Tongue (tissue), 2 donors: ENCODE measurements around the gene SRSF12. TPM values are rescaled to one million over a fixed set of nuclear protein-coding genes. Genes with fewer than 3 reads are reported as not detected.
A peak's percentile ranks its signal among the peaks of the same experiment; 100 is the strongest.
"Not testable (repeated sequence)": the region's sequence is repeated elsewhere in the genome, so short reads cannot be mapped to it uniquely, and the experiment has no call there.

Experiments
- DNase-seq: peaks from one replicate; pipeline ENCODE4 v3.0.0-alpha.2; 2015
- total RNA-seq: library from RNA; depleted of rRNA; stranded (reverse); fragments of >200 nt; gene quantifications from one replicate; pipeline ENCODE4 v1.2.3, GENCODE V29; 2014

SRSF12 gene
- total RNA-seq, 1 donor from 2014 or later: 4.7 TPM

DNA sequence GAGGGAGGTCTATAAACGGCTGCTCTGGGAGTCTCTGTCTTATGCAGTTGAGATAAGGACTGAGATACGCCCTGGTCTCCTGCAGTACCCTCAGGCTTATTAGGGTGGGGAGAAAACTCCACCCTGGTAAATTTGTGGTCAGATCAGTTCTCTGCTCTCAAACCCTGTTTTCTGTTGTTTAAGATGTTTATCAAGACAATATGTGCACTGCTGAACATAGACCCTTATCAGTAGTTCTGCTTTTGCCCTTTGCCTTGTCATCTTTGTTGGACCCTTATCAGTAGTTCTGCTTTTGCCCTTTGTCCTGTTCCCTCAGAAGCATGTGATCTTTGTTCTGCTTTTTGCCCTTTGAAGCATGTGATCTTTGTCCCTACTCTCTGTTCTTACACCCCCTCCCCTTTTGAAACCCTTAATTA lies 10.4 kb upstream of the SRSF12 start:
- DNase-seq: not testable (repeated sequence)

DNA sequence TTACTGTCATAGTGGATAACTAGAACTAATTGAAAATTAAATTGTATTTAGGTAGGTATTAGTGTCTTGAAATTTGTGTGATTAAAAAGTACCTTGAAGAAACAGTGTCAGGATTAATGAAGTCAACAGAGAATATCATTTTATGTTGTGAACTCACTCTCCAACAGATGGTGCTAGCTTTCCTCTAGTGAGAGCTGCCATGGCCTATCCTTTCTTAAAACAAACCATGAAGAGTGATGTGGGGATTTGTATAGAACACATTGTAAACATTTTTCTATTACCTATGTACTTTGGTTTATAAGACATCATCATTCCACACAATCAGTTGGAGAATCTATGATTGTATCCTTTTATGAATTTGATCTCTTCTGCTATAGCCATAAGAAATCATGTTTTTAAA lies 4.8 kb upstream of the SRSF12 start:
- peak; percentile 55 for DNase-seq

DNA sequence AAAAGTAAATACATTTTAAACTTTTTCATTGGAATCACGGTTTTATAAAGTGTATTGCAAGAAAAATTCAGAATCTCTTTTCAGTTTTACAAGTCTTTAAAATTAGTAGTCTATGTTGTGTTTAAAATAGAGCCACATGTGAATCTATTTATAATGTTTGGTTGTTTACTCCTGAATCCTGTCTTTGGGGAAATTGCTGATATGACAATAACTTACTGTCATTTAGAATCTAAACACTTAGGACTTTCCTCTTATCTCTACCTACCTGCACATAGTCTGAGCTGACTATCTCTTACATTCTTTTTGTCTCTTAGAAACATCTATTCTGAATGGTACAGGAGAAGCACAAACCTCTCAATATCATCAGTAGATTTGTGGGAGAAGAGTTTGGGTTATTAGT lies 4.1 kb upstream of the SRSF12 start:
- DNase-seq: no peak

DNA sequence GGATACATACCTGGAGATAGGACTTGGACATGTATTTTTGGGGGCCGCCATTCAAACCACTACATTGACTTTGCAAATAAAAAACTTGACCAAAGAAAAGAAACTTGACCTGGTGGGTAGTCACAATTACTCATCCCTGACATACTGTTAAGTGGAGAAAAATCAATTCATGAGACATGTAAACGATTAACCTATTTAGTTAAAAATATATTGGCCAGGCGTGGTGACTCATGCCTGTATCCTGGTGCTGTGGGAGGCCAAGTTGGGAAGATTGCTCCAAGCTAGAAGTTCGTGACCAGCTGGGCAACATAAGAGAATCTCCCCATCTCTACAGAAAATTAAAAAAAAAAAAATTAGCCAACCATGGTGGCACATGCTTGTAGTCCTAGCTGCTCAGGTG lies 2.5 kb upstream of the SRSF12 start:
- DNase-seq: no peak

DNA sequence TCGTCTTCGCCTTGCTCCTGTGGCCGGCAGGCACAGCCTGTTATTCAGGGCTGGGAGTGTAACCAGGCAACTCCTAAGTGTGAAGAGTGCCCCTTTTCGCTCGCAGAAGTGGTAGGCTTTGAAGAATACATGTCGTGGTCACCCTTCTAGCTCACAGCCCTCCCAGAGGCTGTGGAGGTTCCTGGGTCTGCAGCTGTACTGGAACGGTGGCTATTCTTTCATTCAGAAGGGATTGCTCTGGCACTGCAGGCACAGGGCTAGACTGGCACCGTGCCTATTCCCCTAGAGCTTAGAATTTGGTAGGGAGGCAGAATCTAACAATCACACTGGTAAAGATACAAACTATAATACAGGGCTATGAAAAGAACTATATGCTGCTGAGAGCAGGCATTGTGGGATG lies 1.1 kb upstream of the SRSF12 start:
- peak; percentile 10 for DNase-seq

DNA sequence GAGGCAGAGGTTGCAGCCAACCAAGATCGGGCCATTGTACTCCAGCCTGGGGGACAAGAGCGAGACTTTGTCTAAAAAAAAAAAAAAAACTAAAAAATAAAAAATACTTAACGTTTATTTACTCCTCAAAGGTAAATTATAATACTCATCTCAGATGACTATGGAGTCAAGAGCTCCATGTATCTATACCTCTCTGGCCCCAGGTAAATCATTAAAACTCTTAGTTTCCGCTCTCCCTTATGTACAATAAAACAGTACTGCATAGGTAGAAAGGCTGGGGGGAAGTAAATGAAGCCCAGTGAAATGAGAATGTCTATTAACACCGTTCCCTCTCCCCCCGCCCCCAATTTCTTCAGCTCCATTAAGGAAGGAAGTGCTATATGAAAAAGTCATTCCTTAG lies 1.2 kb downstream of the SRSF12 start:
- no peak for DNase-seq

DNA sequence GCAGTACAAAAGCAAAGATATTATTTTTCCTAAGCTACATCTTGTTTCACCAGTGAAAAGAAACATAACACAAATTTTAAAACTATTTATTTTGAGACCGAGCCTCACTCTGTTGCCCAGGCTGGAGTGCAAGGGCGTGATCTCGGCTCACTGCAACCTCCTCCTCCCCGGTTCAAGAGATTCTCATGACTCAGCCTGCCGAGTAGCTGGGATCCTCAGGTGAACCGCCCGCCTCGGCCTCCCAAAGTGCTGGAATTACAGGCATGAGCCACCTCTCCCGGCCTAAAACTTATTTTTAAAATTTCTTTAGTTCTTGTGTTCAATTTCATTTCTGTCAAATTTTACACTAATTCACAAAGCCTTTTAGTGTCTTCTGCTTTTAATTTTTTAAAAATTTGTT lies 5.9 kb downstream of the SRSF12 start:
- no peak for DNase-seq

DNA sequence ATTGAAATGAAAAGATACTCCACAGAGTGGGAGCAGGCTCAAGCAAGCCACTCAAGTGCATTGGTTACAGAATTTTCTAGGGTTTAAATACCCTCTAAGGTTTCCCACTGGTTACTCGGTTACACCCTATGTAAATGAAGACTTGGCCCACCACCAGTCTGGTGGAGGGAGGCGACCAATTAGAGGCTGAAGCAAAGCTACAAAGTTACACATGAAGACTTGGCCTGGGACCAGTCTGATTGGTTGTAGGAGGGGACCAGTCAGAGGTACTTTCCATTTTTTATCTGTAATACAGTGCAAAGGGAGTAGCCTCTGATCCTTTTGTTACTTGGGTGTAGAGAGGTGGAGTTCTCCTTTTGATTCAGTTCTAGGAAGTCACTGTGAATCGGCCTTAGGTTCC lies 7.6 kb downstream of the SRSF12 start:
- DNase-seq: no peak

DNA sequence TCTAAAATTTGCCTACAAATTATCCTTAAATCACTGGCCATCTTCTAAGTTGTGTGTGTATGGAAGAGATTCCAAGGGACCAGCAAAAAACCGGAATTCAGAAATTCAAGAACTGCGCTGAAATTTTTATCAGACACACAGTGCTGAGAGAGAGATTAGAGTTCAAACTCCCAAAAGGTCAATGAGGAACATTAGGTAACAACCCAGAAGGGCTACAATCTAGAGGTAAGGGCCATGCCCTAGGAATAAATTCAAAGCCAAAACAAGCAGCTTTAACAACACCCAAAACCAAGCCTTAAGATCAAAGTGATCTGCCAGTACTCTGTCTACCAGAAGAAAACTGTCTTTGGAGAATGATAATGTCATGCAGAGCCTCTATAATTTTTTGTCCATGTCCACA lies 17.8 kb downstream of the SRSF12 start:
- DNase-seq: no peak

DNA sequence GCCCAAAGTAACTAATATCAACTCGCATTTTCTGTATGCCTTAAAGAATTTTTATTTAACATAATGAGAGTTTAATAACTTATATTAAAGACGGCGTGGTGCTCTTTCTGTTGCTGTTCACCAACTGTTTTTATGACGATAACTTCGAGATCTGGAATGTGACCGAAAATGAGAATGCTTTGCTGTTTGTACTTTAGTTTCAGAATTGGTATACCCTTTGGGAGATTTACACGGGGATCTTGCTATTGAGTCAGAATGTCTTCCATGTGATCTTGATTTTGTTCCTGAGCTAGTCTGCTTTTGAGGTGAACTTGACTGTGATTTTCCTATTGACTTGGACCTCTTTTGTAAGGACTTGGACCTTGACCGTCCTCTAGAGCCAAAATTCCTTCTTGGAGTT lies 19.4 kb downstream of the SRSF12 start:
- DNase-seq: no peak

DNA sequence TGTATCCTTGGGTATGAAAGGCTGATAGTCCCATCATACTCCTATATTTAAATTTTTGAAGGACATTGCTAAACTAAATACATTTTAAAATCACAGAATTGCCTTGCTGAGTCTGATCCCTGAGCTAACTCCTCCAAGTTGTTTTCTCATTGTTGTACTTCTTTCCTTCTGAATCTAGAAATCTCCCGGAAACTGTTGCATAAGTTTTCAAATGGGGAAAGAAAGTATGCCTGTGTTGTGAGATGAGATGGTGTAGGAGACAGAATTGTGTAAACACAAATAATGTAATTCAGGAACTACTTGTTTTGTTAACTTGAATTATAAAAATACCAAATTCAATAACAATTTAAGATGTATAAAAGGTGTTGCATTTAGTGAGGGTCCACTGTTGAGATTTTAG lies 30.0 kb downstream of the SRSF12 start:
- no peak for DNase-seq

DNA sequence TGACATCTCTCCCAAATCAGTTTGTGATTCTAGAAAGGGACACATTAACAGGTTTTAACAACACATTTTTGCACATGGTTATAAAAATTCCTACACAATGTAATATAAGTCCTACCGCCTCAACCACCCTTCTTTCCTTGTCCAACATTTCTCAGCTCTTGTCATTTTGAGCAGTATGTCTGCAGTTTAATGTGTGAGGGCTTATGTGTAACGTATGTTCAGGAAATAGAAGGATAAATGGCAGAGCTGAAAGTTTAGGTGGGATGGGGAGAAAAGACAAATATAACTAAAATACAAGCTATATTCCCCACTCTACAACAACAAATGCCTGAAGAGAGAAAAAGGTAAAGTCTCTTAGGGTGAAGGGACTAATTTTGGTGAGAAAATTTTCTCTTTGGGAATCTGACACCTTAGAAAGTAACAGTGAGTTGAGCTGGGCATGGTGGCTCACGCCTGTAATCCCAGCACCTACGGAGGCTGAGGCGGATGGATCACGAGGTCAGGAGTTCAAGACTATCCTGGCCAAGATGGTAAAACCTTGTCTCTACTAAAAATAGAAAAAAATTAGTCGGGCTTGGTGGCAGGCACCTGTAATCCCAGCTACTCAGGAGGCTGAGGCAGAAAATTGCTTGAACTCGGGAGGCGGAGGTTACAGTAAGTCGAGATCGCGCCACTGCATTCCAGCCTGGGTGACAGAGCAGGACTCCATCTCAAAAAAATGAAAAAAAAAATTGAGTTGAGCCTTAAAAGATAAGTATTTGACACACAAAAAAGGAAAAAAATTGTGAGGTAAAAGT lies 32.3 kb downstream of the SRSF12 start:
- DNase-seq: no peak

DNA sequence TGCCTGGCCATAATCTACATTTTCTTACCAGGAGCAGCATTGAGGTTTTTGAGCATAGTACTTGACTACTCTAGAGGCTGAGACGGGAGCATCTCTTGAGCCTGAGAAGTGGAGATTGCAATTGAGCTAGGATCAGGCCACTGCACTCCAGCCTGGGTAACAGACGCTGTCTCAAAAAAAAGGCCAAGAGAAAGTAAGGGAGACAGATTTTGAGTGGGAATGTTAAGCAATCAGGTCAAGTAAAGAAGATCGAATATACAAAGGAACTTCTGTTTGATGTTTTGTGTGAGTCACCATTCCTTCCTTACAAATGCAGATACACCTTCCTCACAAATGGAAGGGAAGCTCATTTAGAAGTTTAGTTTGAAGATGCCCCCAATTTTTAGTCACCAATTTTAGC lies 32.9 kb downstream of the SRSF12 start:
- DNase-seq: no peak

DNA sequence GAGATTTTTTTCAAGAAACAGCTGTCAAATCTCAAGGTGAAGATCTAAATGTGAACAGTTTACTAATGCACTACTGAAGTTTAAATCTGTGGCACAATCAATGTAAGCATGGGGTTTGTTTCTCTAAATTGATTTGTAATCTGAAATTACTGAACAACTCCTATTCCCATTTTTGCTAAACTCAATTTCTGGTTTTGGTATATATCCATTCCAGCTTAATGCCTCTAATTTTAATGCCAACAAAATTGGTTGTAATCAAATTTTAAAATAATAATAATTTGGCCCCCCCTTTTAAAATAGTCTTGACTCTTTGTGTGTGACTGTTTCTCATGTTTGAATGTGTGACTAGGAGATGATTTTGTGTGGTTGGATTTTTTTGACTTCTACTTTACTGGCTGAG lies 33.3 kb downstream of the SRSF12 start:
- DNase-seq: no peak

DNA sequence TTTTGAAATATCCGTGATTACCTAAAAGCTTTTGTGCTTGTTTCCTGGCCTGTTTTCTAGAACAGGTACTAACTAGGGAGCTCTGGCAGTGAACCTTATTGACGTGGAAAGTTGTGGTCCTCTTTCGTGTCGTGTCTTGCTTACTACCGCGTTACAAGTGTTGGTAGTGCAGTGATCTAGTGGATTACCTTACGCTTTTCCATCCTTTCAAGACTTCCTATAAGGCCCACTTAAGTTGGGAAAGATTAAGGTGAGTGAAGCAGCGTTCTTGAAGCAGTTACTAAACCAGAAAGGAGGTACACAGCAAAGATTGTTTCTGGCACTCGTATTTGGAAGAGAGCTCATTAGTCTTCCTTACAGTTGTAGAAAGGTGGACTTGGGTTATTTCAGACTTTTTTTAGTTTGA lies 35.4 kb downstream of the SRSF12 start:
- peak; percentile 68 for DNase-seq

DNA sequence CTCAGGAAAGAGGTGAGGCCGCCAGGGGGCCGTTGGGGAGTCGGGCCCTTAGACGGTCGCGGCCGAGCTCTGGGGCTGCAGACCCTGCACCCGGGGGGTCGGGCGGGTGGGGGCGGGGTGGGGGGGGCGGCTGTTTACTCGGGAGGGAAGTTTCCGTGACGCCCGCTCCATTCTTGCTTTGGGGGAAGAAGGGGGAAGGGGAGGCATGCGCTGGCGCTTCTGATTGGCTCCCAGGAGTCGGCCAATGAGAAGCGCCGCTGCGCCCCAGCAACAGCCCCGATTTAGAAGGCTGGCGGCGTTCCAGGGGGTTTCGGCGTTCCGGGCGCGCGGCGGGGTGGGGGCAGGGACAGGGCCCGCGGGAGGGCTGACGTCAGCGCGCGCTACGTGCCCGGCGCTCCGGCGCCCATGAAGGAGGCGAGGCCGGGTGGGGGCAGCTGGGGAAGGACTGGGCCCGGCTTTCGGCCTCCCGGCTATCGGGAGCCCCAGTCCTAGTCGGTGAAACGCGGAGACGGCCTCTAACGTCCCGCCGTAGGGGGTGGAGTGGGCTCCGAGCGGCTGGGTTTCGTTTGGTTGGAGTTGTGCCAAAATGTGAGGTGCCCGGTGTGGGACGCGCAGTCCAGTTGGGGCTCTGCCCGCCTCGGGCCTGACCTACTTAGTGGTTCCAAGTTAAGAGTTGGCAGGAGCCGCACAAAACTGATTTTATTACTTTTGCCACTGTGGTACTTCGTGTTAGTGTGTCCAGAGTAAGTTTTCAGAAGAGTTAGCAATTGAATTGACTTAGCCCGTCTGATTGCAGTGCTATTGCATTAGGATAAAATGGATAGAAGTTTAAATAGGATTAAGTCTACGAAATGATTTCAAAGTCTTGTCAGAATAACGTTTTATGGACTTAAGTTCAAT lies 36.2 kb downstream of the SRSF12 start:
- DNase-seq: peak; percentile 99

DNA sequence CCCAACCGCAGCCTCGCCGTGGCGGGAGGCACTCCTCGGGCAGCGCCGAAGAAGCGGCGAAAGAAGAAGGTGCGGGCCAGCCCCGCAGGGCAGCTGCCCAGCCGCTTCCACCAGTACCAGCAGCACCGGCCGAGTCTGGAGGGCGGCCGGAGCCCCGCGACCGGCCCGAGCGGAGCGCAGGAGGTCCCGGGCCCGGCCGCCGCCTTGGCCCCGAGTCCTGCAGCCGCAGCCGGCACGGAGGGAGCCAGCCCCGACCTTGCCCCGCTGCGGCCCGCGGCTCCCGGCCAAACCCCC lies 36.8 kb downstream of the SRSF12 start:
- DNase-seq: no peak

DNA sequence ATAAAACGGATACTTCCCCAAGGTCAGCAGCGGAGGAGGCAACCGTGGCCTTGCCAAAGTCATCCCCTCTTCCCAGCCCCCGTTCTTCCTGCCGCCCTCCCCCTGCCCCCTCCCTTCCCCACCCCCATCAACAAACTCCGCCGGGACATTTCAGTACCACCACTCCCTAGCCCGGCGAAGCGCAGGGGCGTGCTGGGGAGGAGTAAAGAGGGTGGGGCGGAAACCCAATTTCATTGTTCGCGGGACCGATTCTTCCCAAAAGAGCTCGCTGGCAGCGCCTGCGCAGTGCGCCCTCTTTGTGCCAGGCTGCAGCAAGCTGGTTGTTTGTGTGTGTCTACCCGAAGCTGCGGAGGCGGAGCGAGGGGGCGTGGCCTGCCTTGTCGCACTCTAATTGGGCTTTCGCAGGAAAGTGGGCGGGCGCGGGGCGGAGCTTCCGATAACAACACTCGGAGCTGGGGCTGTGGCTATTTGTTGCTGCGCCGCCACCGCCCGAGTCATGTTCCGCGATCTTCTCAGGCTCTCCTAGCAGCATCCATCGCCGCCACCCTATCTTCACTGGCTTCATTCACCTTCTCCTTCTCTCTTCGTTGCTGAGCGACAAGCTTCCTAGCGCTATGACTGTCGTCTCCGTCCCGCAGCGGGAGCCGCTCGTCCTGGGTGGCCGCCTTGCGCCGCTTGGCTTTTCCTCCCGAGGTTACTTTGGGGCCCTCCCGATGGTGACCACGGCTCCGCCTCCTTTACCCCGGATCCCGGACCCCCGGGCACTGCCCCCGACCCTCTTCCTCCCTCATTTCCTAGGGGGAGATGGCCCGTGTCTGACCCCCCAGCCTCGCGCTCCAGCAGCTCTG lies 37.4 kb downstream of the SRSF12 start, which contains the start of gene PNRC1:
Gene PNRC1 (plus strand): TSS at position 471 of the 848 bp plus-strand sequence. CDS start 144 bp downstream, at position 615.
- peak; percentile 100 for DNase-seq

DNA sequence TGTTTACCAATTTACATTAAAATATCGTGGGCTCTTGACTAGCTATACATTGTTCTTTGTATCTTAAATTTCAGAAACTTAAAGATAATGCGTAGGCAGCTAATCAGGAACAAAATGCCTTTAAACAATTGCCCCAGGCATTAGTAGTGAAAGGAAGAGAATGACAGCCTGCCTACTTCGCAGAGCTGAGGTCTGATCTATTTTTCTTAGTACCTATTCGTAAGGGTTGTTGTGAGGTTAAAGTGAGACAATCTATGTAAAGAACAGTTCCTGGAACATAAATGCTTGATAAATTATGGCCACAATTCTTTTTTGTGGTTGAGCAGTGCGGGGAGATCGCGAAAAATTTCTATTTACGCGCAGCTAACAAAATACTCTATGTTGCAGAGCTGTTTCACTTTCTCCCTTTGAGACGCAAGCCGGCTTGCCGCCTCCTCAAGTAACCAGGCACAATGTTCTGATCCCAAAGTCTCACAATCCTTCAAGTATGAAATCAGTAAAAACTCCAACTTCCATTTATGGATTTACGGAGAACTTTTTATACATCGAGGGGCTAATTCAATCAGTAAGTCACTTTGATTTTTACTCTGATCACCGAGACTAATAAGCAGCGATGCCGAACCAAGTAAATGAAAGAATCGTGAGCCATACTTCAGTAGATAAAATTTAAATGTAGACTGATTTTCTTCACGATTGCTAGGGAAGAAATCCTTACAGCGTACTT lies 38.2 kb downstream of the SRSF12 start:
- DNase-seq: peak; percentile 89

DNA sequence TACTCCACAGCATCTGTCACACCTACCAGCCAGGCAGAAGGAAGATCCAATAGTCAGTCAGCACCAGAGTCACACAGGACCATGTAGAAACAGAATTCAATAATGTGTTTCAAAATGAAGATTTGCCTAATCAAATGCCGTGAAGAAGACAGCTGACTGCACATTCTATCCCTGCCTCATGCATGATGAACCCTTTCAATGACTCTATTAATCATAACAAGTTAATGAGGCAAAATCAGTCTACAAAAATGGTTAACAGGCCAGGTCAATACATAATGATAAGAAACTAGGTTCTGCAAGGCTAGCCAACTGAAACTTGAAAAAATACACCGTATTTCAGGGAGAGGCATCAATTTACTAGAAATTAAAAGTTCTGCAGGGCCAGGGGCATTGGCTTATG lies 44.0 kb downstream of the SRSF12 start:
- no peak for DNase-seq

DNA sequence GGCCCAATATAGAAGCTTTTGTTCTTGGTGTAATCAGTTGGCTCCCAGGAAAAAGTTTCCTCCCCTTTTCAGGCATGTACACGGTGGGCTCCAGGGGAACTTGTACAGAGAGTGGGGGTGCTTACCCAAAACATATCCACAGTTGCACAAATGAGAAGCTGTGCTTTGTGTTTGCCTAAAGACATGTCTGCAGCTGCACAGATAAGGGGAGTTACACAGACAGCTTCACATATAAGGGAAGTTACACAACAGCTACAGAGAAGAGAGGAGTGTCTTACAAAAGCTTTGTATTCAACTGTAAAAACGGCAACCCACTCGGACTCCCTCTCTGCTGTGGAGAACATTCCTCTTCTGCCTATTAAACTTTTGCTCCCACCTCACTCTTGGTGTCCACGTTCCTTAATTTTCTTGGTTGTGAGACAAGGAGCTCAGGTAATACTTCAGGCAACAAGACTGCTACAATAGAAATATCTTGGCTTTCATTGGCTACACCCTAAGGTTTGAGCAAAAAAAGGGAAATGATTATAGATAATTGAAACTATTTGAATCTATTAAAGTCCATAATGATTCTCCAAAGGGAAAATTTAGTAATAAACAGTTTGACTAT lies 44.8 kb downstream of the SRSF12 start:
- no peak for DNase-seq

DNA sequence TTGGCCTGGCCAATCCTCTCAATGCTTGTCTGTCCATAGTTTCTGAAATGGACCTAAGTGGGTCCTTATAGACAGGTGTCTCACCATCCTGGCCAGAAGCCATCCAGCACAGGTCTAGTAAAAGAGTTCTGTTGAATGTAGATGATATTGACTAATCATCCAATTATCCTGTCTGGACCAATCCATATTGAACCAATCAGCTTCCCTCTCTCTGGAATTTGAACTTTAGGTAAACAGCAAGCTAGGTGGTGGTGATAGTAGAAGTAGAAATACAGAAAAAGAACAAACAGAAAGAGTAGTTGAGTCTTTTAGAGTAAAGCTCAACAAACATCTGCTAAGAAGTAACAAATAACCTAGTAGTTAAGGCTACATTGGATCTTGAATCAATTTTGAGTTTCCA lies 46.8 kb downstream of the SRSF12 start:
- DNase-seq: no peak
